Renal cortical epithelial cell (primary cell): Measurements from ENCODE around the gene ITGB8. TPM values are rescaled to one million over a fixed set of nuclear protein-coding genes. Genes with fewer than 3 reads are reported as not detected.
A peak's percentile ranks its signal among the peaks of the same experiment; 100 is the strongest.
"Not testable (repeated sequence)": the region's sequence is repeated elsewhere in the genome, so short reads cannot be mapped to it uniquely, and the experiment has no call there.

Experiments used
- DNase-seq: peaks from one replicate; pipeline ENCODE4 v3.0.0-alpha.2; 2011; ENCODE audit warnings: low read depth
- total RNA-seq: library from RNA; depleted of rRNA; stranded (reverse); fragments of >200 nt; gene quantifications from 2 replicates; pipeline ENCODE4 v1.2.3, GENCODE V29; 2014

Gene ITGB8
- total RNA-seq: 257 and 399 TPM in 2 replicates

GRCh38 chr7:20330239-20330927 lies at the start of gene ITGB8:
ITGB8 (plus strand) TSS chr7:20330900; CDS start chr7:20331807, 907 bp downstream.
- DNase-seq: peak; percentile 98

GRCh38 chr7:20282959-20283358 lies 47.7 kb upstream of the ITGB8 start:
- no peak for DNase-seq

GRCh38 chr7:20283385-20283784 lies 47.3 kb upstream of the ITGB8 start:
- DNase-seq: no peak

GRCh38 chr7:20284003-20284770 lies 46.5 kb upstream of the ITGB8 start:
- DNase-seq: no peak

- peak; percentile 46 for DNase-seq
These were observed 45.9 kb upstream of the ITGB8 start for GRCh38 chr7:20284771-20285143.

- no peak for DNase-seq
These were observed 43.4 kb upstream of the ITGB8 start for GRCh38 chr7:20287317-20287716.

- no peak for DNase-seq
These were observed 42.7 kb upstream of the ITGB8 start for GRCh38 chr7:20288036-20288435.

- DNase-seq: no peak
These were observed 40.1 kb upstream of the ITGB8 start for GRCh38 chr7:20290505-20291111.

GRCh38 chr7:20293336-20293735 lies 37.4 kb upstream of the ITGB8 start:
- no peak for DNase-seq

- DNase-seq: no peak
These were observed 34.3 kb upstream of the ITGB8 start for GRCh38 chr7:20296444-20296843.

GRCh38 chr7:20296901-20297300 lies 33.8 kb upstream of the ITGB8 start:
- DNase-seq: no peak

- no peak for DNase-seq
These were observed 32.2 kb upstream of the ITGB8 start for GRCh38 chr7:20298486-20298901.

- DNase-seq: no peak
These were observed 31.6 kb upstream of the ITGB8 start for GRCh38 chr7:20299145-20299544.

- peak; percentile 34 for DNase-seq
These were observed 30.9 kb upstream of the ITGB8 start for GRCh38 chr7:20299647-20300312.

GRCh38 chr7:20301311-20301939 lies 29.3 kb upstream of the ITGB8 start:
- no peak for DNase-seq

- not testable (repeated sequence) for DNase-seq
These were observed 28.4 kb upstream of the ITGB8 start for GRCh38 chr7:20302300-20302699.

- DNase-seq: no peak
These were observed 27.8 kb upstream of the ITGB8 start for GRCh38 chr7:20302891-20303290.

- no peak for DNase-seq
These were observed 26.3 kb upstream of the ITGB8 start for GRCh38 chr7:20304366-20304765.

- peak; percentile 59 for DNase-seq
These were observed 25.0 kb upstream of the ITGB8 start for GRCh38 chr7:20305726-20306125.

GRCh38 chr7:20306180-20306946 lies 24.3 kb upstream of the ITGB8 start:
- DNase-seq: peak; percentile 76

GRCh38 chr7:20307119-20307518 lies 23.6 kb upstream of the ITGB8 start:
- DNase-seq: peak; percentile 95
